HG02571 (cell line): Measurements from ENCODE around the gene PTPRN2.

ENCODE experiments used
- ATAC-seq: cut with Tn5 transposase; IDR thresholded peaks from one replicate; pipeline ENCODE4 v1.9.1; 2021; ENCODE audit warnings: mild to moderate bottlenecking, moderate library complexity; ENCODE audit not compliant: unreplicated experiment

PTPRN2 gene

DNA sequence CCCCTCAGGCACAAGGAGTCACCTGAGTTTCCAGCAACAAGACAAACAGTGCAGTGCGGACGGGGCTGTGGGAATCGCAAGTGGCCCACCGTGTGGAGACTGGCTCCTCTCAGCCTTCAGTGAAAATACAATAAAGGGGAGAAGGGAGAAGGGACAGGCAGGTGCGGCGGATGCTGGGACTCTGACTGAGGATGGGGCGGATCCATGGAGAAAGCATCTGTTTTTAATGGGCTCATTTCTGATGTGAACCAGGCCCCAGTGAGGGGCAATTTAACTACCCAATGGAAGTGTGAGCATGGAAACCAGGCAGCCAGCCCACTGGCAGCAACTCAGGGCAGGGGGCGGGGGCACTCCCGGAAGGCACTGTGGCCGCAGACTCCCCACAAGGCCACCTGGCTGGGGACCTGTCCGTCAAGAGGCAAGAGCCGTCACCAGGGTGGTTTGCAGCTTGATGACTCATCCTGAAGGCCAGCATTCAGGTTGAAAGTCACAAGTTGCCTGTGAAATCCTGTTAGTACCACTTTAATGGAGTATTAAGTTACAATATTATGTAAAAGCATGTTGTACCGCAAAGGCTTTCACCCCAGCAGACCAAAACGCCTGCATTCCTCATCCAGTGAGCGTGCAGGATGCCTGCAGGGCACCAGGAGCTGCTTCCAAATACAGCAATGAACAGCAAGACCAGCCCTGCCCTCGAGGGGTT, 476.4 kb downstream of the PTPRN2 start:
- ATAC-seq: no peak

DNA sequence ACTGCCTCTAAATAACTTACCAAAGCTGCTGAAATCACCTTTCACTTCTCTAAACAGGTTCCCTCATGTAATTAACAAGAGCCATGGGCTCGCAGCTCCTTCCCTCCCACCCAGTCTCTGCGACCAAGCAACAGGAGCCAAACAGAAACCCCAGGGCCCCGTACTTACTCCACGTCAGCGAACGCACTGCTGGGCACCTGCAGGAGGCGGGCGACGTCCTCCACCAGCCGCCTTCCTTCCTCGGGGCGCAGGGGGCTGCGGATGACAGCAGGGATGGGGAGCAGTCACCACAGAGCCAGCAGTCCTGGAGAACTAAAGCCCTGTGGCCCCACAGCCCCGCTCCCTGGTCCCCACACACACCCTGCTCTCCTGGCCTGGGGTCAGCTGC, 477.0 kb downstream of the PTPRN2 start:
- no peak for ATAC-seq

GRCh38 chr7:158110034-158110590, 477.5 kb downstream of the PTPRN2 start:
- no peak for ATAC-seq

GRCh38 chr7:158109364-158110033, 478.1 kb downstream of the PTPRN2 start:
- no peak for ATAC-seq

DNA sequence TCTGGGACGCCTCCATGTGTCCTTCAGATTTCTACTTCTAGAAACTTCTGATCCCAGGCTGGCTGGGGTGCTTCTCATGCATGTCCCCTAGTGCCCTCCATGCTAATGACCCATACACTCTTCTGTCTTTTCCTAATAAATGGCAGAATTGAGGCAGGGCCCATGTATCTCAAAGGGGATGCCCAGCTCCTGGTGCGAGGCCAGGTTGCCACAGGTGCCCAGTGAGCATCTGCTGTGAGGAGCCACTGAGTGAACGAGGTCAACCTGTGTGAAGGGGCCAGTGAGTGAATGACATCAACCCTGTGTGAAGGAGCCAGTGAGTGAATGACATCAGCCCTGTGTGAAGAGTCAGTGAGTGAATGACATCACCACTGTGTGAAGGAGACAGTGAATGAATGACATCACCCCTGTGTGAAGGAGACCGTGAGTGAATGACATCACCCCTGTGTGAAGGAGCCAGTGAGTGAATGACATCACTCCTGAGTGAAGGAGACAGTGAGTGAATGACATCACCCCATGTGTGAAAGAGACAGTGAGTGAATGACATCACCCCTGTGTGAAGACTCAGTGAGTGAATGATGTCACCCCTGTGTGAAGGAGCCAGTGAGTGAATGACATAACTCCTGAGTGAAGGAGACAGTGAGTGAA, 478.9 kb downstream of the PTPRN2 start:
- ATAC-seq: no peak

- no peak for ATAC-seq
Measured at GRCh38 chr7:158107806-158108205, 479.8 kb downstream of the PTPRN2 start.

- ATAC-seq: no peak
Measured at GRCh38 chr7:158106272-158106671, 481.4 kb downstream of the PTPRN2 start.

GRCh38 chr7:158103378-158103777, 484.2 kb downstream of the PTPRN2 start:
- ATAC-seq: no peak

DNA sequence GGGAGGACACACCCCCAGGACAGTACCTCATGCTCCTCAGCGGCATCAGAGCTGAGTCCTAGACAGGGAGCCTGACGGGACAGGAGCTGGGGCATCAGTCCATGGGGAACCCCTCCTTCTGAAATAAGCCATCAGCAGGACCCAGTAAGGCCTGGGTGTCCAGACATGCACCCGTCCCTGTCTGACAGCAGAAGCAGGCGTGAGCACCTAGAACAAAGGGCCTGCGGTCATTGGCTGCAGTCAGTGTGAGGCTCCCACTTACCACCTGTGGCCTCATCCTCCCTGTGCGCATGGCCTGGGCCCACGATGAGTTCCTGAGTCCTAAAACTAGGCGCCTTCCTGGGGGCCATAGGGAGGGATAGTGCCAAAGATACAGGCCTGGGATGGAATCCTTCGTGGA, 484.7 kb downstream of the PTPRN2 start:
- no peak for ATAC-seq

GRCh38 chr7:158101821-158102450, 485.7 kb downstream of the PTPRN2 start:
- ATAC-seq: no peak

GRCh38 chr7:158098125-158099030, 489.2 kb downstream of the PTPRN2 start:
- ATAC-seq: no peak

GRCh38 chr7:158097453-158098124, 490.0 kb downstream of the PTPRN2 start:
- no peak for ATAC-seq

GRCh38 chr7:158097106-158097452, 490.5 kb downstream of the PTPRN2 start:
- ATAC-seq: no peak

- ATAC-seq: no peak
Measured at GRCh38 chr7:158096582-158096981, 491.0 kb downstream of the PTPRN2 start.

DNA sequence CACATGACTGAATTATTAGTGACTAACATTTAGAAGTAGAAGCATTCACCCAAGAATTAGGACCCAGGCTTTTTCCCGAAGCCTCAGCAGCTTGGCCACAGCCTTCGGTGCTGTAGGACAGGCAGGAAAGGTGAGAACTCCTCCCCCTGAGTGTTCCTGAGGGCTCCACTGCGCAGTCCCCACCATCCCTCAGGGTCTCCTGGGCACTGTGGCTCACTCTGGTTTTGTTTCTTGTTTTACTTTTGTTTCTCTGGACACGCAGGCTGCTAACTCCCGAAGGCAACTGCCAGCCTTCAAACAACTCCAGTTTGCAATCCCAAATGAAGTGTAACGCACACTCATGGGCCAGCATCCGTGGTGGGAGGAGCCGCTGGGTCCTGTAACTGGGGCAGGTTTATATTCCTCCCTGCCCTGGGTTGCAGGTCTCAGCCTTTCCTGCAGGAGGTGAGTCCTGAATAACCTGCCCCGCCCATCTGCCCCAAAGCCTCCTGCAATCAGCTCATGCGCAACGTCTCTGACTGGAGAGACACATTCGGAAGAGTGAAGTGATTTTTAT, 492.9 kb downstream of the PTPRN2 start:
- no peak for ATAC-seq

- no peak for ATAC-seq
Measured at GRCh38 chr7:158094046-158094445, 493.6 kb downstream of the PTPRN2 start.

- ATAC-seq: no peak
Measured at GRCh38 chr7:158093156-158093796, 494.3 kb downstream of the PTPRN2 start.

DNA sequence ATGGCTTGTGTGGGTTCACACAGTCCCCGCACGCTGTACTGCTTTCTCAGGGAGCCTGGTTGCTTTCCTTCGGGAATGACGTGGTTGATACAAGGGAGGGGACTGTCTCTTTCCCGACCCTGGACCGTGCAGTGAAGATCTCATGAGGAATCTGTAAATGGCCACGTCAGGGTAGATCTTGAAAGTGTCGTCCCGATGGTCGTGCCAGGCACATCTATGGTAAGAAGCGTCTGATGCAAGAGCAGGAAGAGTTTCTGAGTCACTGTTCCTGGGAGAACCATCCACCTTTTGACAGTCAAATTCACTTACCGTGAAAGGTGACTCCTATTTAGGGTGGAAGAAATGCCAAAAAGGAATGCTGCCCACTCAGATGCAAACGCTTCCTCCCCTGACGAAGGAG, 500.4 kb downstream of the PTPRN2 start:
- ATAC-seq: no peak
